SKM-1 (cell line): ENCODE data around the gene NMRK2.
"Not testable (repeated sequence)": the region's sequence is repeated elsewhere in the genome, so short reads cannot be mapped to it uniquely, and the experiment has no call there.

Source experiments
- DNase-seq: peaks from one replicate; lab custom pipeline; 2025; ENCODE audit not compliant: unreplicated experiment; lab: John Stamatoyannopoulos, UW

Gene NMRK2

GRCh38 chr19:3932931-3933810 is at the start of gene NMRK2:
TSS of gene NMRK2 (plus strand) at chr19:3933069. CDS start at chr19:3933672, 603 bp downstream.
- DNase-seq, result no peak

GRCh38 chr19:3890591-3890990 is 42.3 kb upstream of the NMRK2 start:
- DNase-seq, result no peak

GRCh38 chr19:3893509-3894179 is 39.2 kb upstream of the NMRK2 start:
- DNase-seq, result no peak

GRCh38 chr19:3894959-3895358 is 37.9 kb upstream of the NMRK2 start:
- not testable (repeated sequence) for DNase-seq

GRCh38 chr19:3895788-3896187 is 37.1 kb upstream of the NMRK2 start:
- DNase-seq, result no peak

- no peak for DNase-seq
These were observed 34.9 kb upstream of the NMRK2 start for GRCh38 chr19:3897936-3898335.

- DNase-seq, result no peak
These were observed 34.4 kb upstream of the NMRK2 start for GRCh38 chr19:3898426-3898825.

- DNase-seq, result no peak
These were observed 33.2 kb upstream of the NMRK2 start for GRCh38 chr19:3899531-3900294.

GRCh38 chr19:3902317-3902973 is 30.4 kb upstream of the NMRK2 start:
- DNase-seq, result no peak

- DNase-seq, result no peak
These were observed 28.6 kb upstream of the NMRK2 start for GRCh38 chr19:3904233-3904632.

- no peak for DNase-seq
These were observed 25.1 kb upstream of the NMRK2 start for GRCh38 chr19:3907626-3908265.

GRCh38 chr19:3908266-3909054 is 24.4 kb upstream of the NMRK2 start:
- no peak for DNase-seq

GRCh38 chr19:3910105-3910504 is 22.8 kb upstream of the NMRK2 start:
- DNase-seq, result no peak

- DNase-seq, result no peak
These were observed 18.7 kb upstream of the NMRK2 start for GRCh38 chr19:3914199-3914598.

GRCh38 chr19:3916033-3916432 is 16.8 kb upstream of the NMRK2 start:
- no peak for DNase-seq

GRCh38 chr19:3919793-3920192 is 13.1 kb upstream of the NMRK2 start:
- DNase-seq, result no peak

- DNase-seq, result no peak
These were observed 9.6 kb upstream of the NMRK2 start for GRCh38 chr19:3923096-3923758.

GRCh38 chr19:3923912-3924311 is 9.0 kb upstream of the NMRK2 start:
- DNase-seq, result no peak

GRCh38 chr19:3931041-3931440 is 1.8 kb upstream of the NMRK2 start:
- no peak for DNase-seq
